ENCODE measurements around the gene ERC2. TPM values are rescaled to one million over a fixed set of nuclear protein-coding genes. Genes with fewer than 3 reads are reported as not detected.

ERC2 gene
- total and polyA plus RNA-seq, 2 of the 8 experiments (the other 6 are each of a cell fraction or from before 2014, with no cell fraction given) = 16.4 to 22.8 TPM

DNA sequence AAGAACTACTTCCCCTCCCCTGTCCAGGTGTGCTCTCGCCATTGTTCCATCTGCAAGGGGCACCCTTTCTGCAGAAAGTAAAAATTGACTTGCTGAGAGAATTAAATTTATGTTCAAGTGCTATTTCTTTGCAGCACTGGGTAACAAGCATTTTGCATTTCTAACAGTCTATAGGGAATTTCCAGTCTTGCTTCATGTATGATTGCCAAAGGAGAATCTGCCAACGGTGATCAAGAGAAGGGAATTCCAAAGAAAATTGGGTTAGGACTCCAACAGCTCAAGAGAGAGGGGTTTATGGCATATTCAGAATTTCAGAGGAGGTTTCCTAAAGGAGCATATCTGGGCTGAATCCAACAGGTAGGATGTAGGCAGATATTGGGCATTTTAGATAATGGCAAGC, 844.5 kb downstream of the ERC2 start:
- ChIA-PET CTCF (ENCODE audit: partially characterized antibody) (interaction anchor here (1.2 to 11.5 kb wide), 3 partner anchors 8 to 14 kb away, joined by 3 to 66 read pairs (median 10); no protein-coding TSS in a partner anchor), POLR2A (ENCODE audit: partially characterized antibody) (no interaction called here)
- FAIRE-seq (no peak), DNase-seq (ENCODE audit: low read depth in 1 of 2, low spot score in 2 of 2) (no peak)
- H3K4me2 ChIP-seq (ENCODE audit: insufficient read depth in 1 of 2, low read depth in 2 of 2, low read length in 2 of 2) = no peak overlapping the region
- H3K79me1 ChIP-seq (ENCODE audit: low read depth, low read length) = no peaks in the 10 kb centered on the region
- H4K5ac ChIP-seq (ENCODE audit: insufficient read length, low read depth, low read length) = no peak overlapping the region
- H2BK15ac ChIP-seq (ENCODE audit: low read length) = no peak overlapping the region
- H4K91ac ChIP-seq (replicated peaks; ENCODE audit: insufficient read length, low read length) = no peak overlapping the region
- H3K9me3 ChIP-seq (ENCODE audit: insufficient read depth in 2 of 2, low read depth in 1 of 2, low read length in 1 of 2) = no peaks in the 10 kb centered on the region
- no peak overlapping the region for H2AK5ac ChIP-seq (ENCODE audit: low read depth, low read length)
- no peak overlapping the region for H3K4me3 ChIP-seq (ENCODE audit: extremely low read depth in 1 of 4, insufficient read depth in 2 of 4, low read depth in 3 of 4, low read length in 4 of 4)
- H3K14ac ChIP-seq (ENCODE audit: insufficient read length) = no peak overlapping the region
- no peaks in the 10 kb centered on the region for H3K23me2 ChIP-seq (ENCODE audit: low read depth, low read length)
- no peak overlapping the region for H2BK20ac ChIP-seq (ENCODE audit: low read length)
- H3K4me1 ChIP-seq (replicated peaks in 1 of 4; ENCODE audit: control insufficient read depth in 3 of 4, insufficient read depth in 4 of 4, low read length in 3 of 4) = peaks cover 0 to 5% (median 4%) of the 10 kb centered on the region in 4 experiments; a peak in 3 of 7 replicates
- H3K27ac ChIP-seq (ENCODE audit: low read depth, low read length) = no peak overlapping the region
- no peak overlapping the region for H2BK120ac ChIP-seq (replicated peaks; ENCODE audit: low read depth, low read length)
- H3K18ac ChIP-seq (ENCODE audit: extremely low read depth, low read length) = no peak overlapping the region
- no peak for TF ChIP-seq CHD1 (IDR thresholded peaks at IDR 0.05; ENCODE audit: low read depth, low read length)
- TF ChIP-seq, protein P1, sequence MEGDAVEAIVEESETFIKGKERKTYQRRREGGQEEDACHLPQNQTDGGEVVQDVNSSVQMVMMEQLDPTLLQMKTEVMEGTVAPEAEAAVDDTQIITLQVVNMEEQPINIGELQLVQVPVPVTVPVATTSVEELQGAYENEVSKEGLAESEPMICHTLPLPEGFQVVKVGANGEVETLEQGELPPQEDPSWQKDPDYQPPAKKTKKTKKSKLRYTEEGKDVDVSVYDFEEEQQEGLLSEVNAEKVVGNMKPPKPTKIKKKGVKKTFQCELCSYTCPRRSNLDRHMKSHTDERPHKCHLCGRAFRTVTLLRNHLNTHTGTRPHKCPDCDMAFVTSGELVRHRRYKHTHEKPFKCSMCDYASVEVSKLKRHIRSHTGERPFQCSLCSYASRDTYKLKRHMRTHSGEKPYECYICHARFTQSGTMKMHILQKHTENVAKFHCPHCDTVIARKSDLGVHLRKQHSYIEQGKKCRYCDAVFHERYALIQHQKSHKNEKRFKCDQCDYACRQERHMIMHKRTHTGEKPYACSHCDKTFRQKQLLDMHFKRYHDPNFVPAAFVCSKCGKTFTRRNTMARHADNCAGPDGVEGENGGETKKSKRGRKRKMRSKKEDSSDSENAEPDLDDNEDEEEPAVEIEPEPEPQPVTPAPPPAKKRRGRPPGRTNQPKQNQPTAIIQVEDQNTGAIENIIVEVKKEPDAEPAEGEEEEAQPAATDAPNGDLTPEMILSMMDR (IDR thresholded peaks at IDR 0.05; ENCODE audit: control extremely low read depth in 1 of 3, insufficient read depth in 1 of 3, low read depth in 1 of 3, low read length in 3 of 3) = no peak
- TF ChIP-seq KDM5A (IDR thresholded peaks at IDR 0.05; ENCODE audit: low read length) = no peak
- no peak for TF ChIP-seq KDM4A (IDR thresholded peaks at IDR 0.05; ENCODE audit: low read depth, low read length, severe bottlenecking)
- TF ChIP-seq EGR1 (IDR thresholded peaks at IDR 0.05; ENCODE audit: borderline replicate concordance, low read depth, low read length) = no peak
- no peak for TF ChIP-seq YY1 (IDR thresholded peaks at IDR 0.05; ENCODE audit: low read depth, low read length)
- TF ChIP-seq HDAC6 (IDR thresholded peaks at IDR 0.05; ENCODE audit: low read depth, low read length) = no peak
- no peak for TF ChIP-seq POU5F1 (IDR thresholded peaks at IDR 0.05; ENCODE audit: low read depth, low read length)
- no peaks in the 10 kb centered on the region for H4K20me1 ChIP-seq (replicated peaks in 1 of 2; ENCODE audit: control insufficient read depth in 1 of 2, insufficient read depth in 2 of 2, low read length in 2 of 2)
- H4K8ac ChIP-seq (ENCODE audit: extremely low read depth, insufficient read depth, low read length) = no peak overlapping the region
- H2BK12ac ChIP-seq (ENCODE audit: low read depth, low read length) = no peak overlapping the region
- no peaks in the 10 kb centered on the region for H3K79me2 ChIP-seq (ENCODE audit: control insufficient read depth in 1 of 2, insufficient read depth in 2 of 2, low read length in 2 of 2)
- no peak overlapping the region for H3K23ac ChIP-seq (ENCODE audit: insufficient read length)
- no peak overlapping the region for H3K4ac ChIP-seq (replicated peaks; ENCODE audit: insufficient read length, low read depth, low read length)
- H3K27me3 ChIP-seq (replicated peaks in 1 of 4; ENCODE audit: control insufficient read depth in 3 of 4, extremely low read depth in 1 of 4, insufficient read depth in 3 of 4, low read length in 3 of 4) = no peaks in the 10 kb centered on the region
- WGBS, 2 experiments (ENCODE audit: extremely low coverage in 1 of 2, insufficient coverage in 1 of 2, insufficient read length in 1 of 2, insufficient replicate concordance in 2 of 2, low coverage in 1 of 2, low lambda C conversion rate in 2 of 2, missing lambda C conversion rate in 1 of 2) = 89% methylated on average over 2 of the region's 2 CpGs; no CpG with 5 or more reads in 1 of the 2 experiments
- no peaks in the 10 kb centered on the region for H3K36me3 ChIP-seq (ENCODE audit: control insufficient read depth in 2 of 4, insufficient read depth in 4 of 4, low read length in 3 of 4)
- H2AFZ ChIP-seq (ENCODE audit: low read length) = no peak overlapping the region
- no peak overlapping the region for H2BK5ac ChIP-seq (ENCODE audit: low read depth, low read length)
- H3K9ac ChIP-seq (replicated peaks in 1 of 4; ENCODE audit: extremely low read depth in 1 of 4, low read depth in 3 of 4, low read length in 3 of 4) = no peak overlapping the region
- H3K56ac ChIP-seq (replicated peaks; ENCODE audit: insufficient read length, low read depth, low read length) = no peak overlapping the region

Measured in H1 (cell line).